PC-9 (cell line): ENCODE data around the gene GABRP. TPM values are rescaled to one million over a fixed set of nuclear protein-coding genes. Genes with fewer than 3 reads are reported as not detected.

Source experiments
- Bru-seq: library from RNA; stranded (reverse); fragments of 400-500 nt; gene quantifications from one replicate; lab custom pipeline; 2021; lab: Mats Ljungman, UMichigan
- BruChase-seq, 2 experiments: library from RNA; stranded (reverse); fragments of 400-500 nt; gene quantifications; one replicate each; lab custom pipeline; 2021; lab: Mats Ljungman, UMichigan
- BruUV-seq: library from RNA; stranded (reverse); fragments of 400-500 nt; replicated peaks from 2 replicates; lab custom pipeline; 2021; lab: Mats Ljungman, UMichigan
- CTCF ChIA-PET: fragments of 300-600 bp; sonication (Branson Sonifier 250); formaldehyde crosslinking; loops from one replicate; lab custom pipeline; 2022; ENCODE audit warnings: antibody characterized with exemption; lab: Charles Lee
- POLR2A ChIA-PET: fragments of 300-600 bp; sonication (Branson Sonifier 250); formaldehyde crosslinking; loops from one replicate; lab custom pipeline; 2022; ENCODE audit warnings: antibody characterized with exemption; ENCODE audit not compliant: unreplicated experiment; lab: Charles Lee
- DNase-seq, 2 experiments: peaks; one replicate each; pipeline versions ENCODE4 v3.0.0 to v3.0.0-alpha.2; 2015 to 2022; ENCODE audit warnings: mixed read lengths in 1 of 2
- H2AFZ ChIP-seq: fragments of 200-600 bp; sonication (generic); 2 replicates; pipeline ENCODE4 v1.8.1; 2017; ENCODE audit warnings: antibody characterized with exemption
- H3F3A ChIP-seq: fragments of 200-600 bp; sonication (generic); 2 replicates; pipeline ENCODE4 v1.8.1; 2017; ENCODE audit warnings: antibody characterized with exemption, mild to moderate bottlenecking, low read depth; ENCODE audit not compliant: insufficient read depth
- H3K27ac ChIP-seq: fragments of 200-600 bp; sonication (generic); 2 replicates; pipeline ENCODE4 v1.6.1; 2016; ENCODE audit warnings: mixed run types
- H3K27me3 ChIP-seq: fragments of 200-600 bp; sonication (generic); 2 replicates; pipeline ENCODE4 v1.6.1; 2016; ENCODE audit warnings: low read depth, mixed run types; ENCODE audit not compliant: insufficient read depth
- H3K36me3 ChIP-seq: fragments of 200-600 bp; sonication (generic); 2 replicates; pipeline ENCODE4 v1.6.1; 2016; ENCODE audit warnings: low read depth, mixed run types
- H3K4me1 ChIP-seq: fragments of 200-600 bp; sonication (generic); replicated peaks from 2 replicates; pipeline ENCODE4 v1.6.1; 2016; ENCODE audit warnings: mixed run types; ENCODE audit not compliant: insufficient read depth
- H3K4me2 ChIP-seq: fragments of 200-600 bp; sonication (generic); 2 replicates; pipeline ENCODE4 v1.6.1; 2017; ENCODE audit warnings: mixed run types
- H3K4me3 ChIP-seq: fragments of 200-600 bp; sonication (generic); 2 replicates; pipeline ENCODE4 v1.6.1; 2016; ENCODE audit warnings: mixed run types
- H3K79me2 ChIP-seq: fragments of 200-600 bp; sonication (generic); 2 replicates; pipeline ENCODE4 v1.6.1; 2017; ENCODE audit warnings: low read depth, mixed run types
- H3K9me2 ChIP-seq: fragments of 200-600 bp; sonication (generic); 2 replicates; pipeline ENCODE4 v1.8.1; 2017; ENCODE audit warnings: mild to moderate bottlenecking; ENCODE audit not compliant: insufficient read depth
- H3K9me3 ChIP-seq: fragments of 200-600 bp; sonication (generic); 2 replicates; pipeline ENCODE4 v1.8.1; 2016; ENCODE audit warnings: low read depth; ENCODE audit not compliant: insufficient read depth
- H4K20me1 ChIP-seq: fragments of 200-600 bp; sonication (generic); 2 replicates; pipeline ENCODE4 v1.8.1; 2017; ENCODE audit not compliant: insufficient read depth
- CTCF ChIP-seq: fragments of 200-600 bp; sonication (generic); conservative IDR thresholded peaks from 2 replicates; pipeline ENCODE4 v1.6.1; 2017; ENCODE audit warnings: mixed run types, antibody characterized with exemption, mild to moderate bottlenecking, moderate library complexity
- EZH2 ChIP-seq: fragments of 200-600 bp; sonication (generic); IDR thresholded peaks from 2 replicates; pipeline ENCODE4 v1.8.0; 2017; ENCODE audit warnings: antibody characterized with exemption, low read depth
- intact Hi-C: fragments of 100-400 bp; cut with micrococcal nuclease; formaldehyde crosslinking; loops from one replicate; pipeline ENCODE4 v1.10.0; 2022; ENCODE audit not compliant: unreplicated experiment
- long read RNA-seq: library from polyadenylated mRNA; stranded (forward); transcript quantifications from one replicate; pipeline ENCODE4 v2.0.0, GENCODE V29; 2022
- total RNA-seq: library from RNA; stranded (reverse); gene quantifications from 2 replicates; pipeline ENCODE4 v1.2.3, GENCODE V29; 2021

The GABRP gene
- total RNA-seq = 2.1 and 5.2 TPM in 2 replicates
- percentile 25 among the genes with signal in this experiment for Bru-seq, nascent RNA
- BruChase-seq, experiment 1, labeled RNA remaining after a 2-hour chase = percentile 37 among the genes with signal in this experiment
- percentile 27 among the genes with signal in this experiment for BruChase-seq, experiment 2, labeled RNA remaining after a 6-hour chase
- long read RNA-seq, partial matches to known transcripts = 0 of 5 reads
- long read RNA-seq, other reads (novel, unspliced or antisense) = 2 of 5 reads

- intact Hi-C loops = no loop called here
- H3K4me3 ChIP-seq = no peak within 1 kb of the TSS
- peak in 1 of 2 experiments; percentile 21 for DNase-seq
- no peak within 1 kb of the TSS for H3K27ac ChIP-seq
- TF ChIP-seq EZH2 (no peak), CTCF (no peak)
- H3K27me3 ChIP-seq = no peaks in the 10 kb centered on the region
- no peaks in the 10 kb centered on the region for H4K20me1 ChIP-seq
- H3K9me3 ChIP-seq = no peaks in the 10 kb centered on the region
- no peak within 1 kb of the TSS for H3K4me2 ChIP-seq
- no peaks in the 10 kb centered on the region for H3K79me2 ChIP-seq
- no peaks in the 10 kb centered on the region for H3K4me1 ChIP-seq
- POLR2A ChIA-PET = no interaction called here
- no peaks in the 10 kb centered on the region for H3K9me2 ChIP-seq
- BruUV-seq = no TSS peak
- no peaks in the 10 kb centered on the region; the same call in none of the 2 replicates for H3F3A ChIP-seq
- no peak within 1 kb of the TSS for H2AFZ ChIP-seq
- CTCF ChIA-PET = no interaction called here
- no peaks in the 10 kb centered on the region for H3K36me3 ChIP-seq
Observed at GRCh38 chr5:170783498-170784247, at the start of gene GABRP. Gene GABRP (plus strand): TSS chr5:170783725. CDS start chr5:170788616, 4,891 bp downstream.

- Histone ChIP-seq H3K79me2 (no peaks in the 10 kb centered on the region), H3K9me2 (no peaks in the 10 kb centered on the region), H3K9me3 (no peaks in the 10 kb centered on the region), H3K27me3 (no peaks in the 10 kb centered on the region), H3K4me2 (no peak overlapping the region), H2AFZ (no peak overlapping the region), H3K4me1 (no peaks in the 10 kb centered on the region), H3F3A (no peaks in the 10 kb centered on the region), H3K36me3 (no peaks in the 10 kb centered on the region), H3K4me3 (no peak overlapping the region), H3K27ac (no peak overlapping the region), H4K20me1 (no peaks in the 10 kb centered on the region)
- ChIA-PET CTCF (no interaction called here), POLR2A (interaction anchor here (0.5 kb wide), 1 partner anchor 320 kb away, joined by 8 read pairs; no protein-coding TSS in a partner anchor)
- DNase-seq = no peak
- no TSS peak for BruUV-seq
- intact Hi-C loops = no loop called here
- TF ChIP-seq EZH2 (no peak), CTCF (no peak)
Observed at GRCh38 chr5:170736966-170737365, 46.6 kb upstream of the GABRP start.

- Histone ChIP-seq H3K9me2 (no peaks in the 10 kb centered on the region), H3F3A (no peaks in the 10 kb centered on the region), H3K9me3 (no peaks in the 10 kb centered on the region), H3K4me1 (no peaks in the 10 kb centered on the region), H4K20me1 (no peaks in the 10 kb centered on the region), H3K4me3 (no peak overlapping the region), H3K27me3 (no peaks in the 10 kb centered on the region), H3K4me2 (no peak overlapping the region), H3K79me2 (no peaks in the 10 kb centered on the region), H2AFZ (no peak overlapping the region), H3K27ac (no peak overlapping the region), H3K36me3 (no peaks in the 10 kb centered on the region)
- TF ChIP-seq EZH2 (no peak), CTCF (no peak)
- BruUV-seq = no TSS peak
- POLR2A ChIA-PET = no interaction called here
- intact Hi-C loops = no loop called here
- CTCF ChIA-PET = no interaction called here
- DNase-seq = no peak
Observed at GRCh38 chr5:170737591-170737990, 45.9 kb upstream of the GABRP start.
